Stimulated activated CD4-positive, alpha-beta T cell treated with anti-CD3 and anti-CD28 coated beads, TNF-alpha, amount 100 ng/mL, for 48 hours (primary cell): ENCODE measurements around the gene CHMP2A.
"Not testable (repeated sequence)": the region's sequence is repeated elsewhere in the genome, so short reads cannot be mapped to it uniquely, and the experiment has no call there.

Source experiments
- DNase-seq, 3 donors: peaks; one replicate each; pipeline ENCODE4 v3.0.0-alpha.2; 2020; ENCODE audit warnings: low read depth in 3 of 3

The CHMP2A gene

DNA sequence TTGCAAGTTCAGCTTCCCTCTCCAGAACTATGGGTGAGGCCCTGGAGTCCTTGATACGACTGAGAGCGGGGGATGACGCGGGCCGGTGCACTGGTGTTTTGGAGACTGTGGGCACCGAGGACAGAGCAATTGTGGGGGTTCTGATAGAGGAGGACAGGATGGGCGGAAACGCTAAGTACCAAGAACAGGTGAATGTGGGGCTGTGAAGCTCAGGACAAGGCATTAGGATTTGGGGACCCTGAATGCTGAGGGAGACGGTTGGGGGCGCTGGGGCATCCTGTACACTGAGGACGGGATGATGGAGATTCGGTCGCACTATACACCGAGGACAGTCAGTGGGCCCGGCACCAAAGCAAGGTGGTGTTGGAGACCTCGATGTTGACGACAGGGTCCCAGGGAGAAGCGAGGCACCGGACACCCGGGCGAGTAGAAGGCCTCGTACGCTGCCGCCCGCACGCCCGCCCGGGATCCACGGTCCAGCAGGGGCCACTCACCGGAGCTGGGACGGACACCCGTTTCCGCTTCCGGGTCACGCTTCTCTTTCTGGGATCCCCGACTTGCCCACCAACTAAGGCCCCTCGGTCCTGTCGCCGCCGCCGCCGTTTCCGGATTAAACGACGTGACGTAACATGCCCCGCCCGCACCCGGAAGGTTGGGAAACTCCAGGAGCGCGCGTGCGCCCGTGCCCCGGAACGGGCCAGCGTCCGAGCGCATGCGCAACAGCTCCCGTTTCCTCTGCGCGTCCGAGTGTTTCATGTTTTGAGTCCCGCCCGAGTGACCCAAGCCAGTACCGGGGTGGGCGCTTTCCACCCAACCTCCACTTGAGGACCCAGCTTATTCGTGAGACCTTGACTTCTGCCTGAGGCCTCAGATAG, at the start of gene CHMP2A:
Gene CHMP2A, minus strand, starts transcription at position 612 of the 875 bp plus-strand sequence. CDS start 893 bp downstream, outside the sequence.
- peak; percentile 97 to 98 (median 98) for DNase-seq

DNA sequence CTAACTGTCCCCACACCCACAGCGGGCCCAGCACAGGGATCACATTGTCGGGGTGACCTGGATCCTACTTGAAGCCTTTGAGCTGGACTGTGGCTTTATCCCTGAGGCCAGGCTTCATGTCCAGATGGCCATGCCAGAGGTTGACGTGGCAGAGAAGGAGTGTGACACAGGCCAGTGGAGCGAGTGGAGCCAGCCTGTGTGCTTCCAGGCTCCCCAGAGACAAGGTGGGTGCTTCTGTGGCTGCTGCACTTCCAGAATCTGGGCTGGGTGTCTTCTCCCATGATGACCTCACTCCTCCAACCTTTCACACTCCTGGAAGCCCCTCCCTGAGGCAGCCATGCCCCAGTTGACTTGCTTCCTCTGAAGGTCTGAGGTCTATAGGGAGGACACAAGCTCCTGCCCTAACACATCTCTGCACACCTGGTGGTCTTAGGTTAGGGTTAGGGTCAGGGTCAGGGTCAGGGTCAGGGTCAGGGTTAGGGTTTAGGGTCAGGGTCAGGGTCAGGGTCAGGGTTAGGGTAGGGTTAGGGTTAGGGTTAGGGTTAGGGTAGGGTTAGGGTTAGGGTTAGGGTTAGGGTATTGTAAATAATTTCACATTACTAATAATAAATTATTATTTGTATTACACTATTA, 31.3 kb upstream of the CHMP2A start:
- DNase-seq, result no peak

DNA sequence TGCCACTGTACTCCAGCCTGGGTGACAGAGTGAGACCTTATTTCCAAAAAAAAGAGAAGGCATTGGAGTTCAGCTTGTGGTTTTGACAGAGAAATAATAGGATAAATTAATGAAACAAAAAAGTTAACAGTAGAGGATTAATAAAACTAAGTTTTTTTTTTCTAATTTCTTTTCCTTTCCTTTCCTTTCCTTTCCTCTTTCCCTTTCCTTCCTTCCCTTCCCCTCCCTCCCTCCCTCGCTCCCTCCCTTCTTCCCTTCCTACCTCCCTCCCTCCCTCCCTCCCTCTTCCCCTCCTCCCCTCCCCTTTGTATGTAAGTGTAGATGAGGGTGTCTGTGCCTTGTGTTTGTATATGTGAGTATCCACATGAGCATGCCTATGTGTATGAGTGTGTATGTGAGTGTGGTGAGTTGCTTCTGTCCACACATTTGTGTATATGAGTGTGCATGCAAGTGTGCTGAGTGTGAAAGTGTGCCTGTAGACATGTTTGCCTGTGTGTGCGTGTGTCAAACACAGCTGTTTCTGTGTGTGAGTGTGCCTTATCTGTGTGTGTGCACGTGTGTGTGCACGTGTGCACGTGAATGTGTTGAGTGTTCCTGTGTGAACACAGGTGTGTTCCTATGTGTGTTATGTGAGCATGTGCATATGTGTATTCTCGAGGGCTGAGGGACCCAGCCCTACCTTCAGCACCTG, 30.7 kb upstream of the CHMP2A start:
- no peak for DNase-seq

GRCh38 chr19:58584498-58585441, 29.9 kb upstream of the CHMP2A start:
- no peak for DNase-seq

GRCh38 chr19:58582985-58583384, 28.1 kb upstream of the CHMP2A start:
- no peak for DNase-seq

DNA sequence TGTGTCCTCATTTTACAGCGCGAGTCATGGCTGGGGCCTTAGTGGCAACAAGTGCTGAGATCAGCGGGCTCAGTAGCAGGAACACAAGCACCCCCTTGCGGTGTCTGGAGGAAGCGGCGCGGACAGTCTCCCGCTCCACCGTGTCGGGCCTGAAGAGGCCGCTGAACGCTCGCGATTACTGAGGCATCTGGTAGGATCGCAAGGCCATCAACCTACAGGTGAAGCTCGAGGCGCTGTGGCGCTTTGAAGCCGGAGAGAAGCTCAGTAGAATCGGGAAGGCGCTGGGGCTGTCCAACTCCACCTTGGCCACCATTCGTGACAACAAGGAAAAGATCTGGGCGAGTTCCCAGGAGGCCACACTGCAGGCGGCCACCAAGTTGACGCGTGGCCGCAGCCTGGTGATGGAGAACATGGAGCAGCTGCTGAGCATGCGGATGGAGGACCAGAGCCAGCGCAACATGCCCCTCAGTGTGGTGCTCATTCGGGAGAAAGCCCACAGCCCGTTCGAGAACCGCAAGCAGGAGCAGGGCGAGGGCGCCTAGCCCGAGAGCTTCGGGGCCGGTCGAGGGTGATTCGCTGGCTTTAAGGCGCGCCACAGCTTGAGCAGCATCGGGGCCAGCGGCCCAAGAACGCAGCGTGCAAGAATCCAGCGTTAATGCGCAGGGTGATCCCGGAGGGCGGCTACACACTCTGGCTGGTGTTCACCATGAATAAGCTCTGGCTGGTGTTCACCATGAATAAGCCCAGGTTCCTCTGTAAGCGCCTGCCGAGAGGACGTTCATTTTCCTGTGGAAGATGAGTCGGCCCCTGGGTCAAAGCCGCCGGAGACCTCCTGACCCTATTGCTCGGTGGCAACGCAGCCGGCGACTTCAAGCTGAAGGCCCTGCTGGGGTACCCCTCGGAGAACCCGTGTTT, 26.6 kb upstream of the CHMP2A start:
- DNase-seq, result peak; percentile 84 to 86 (median 86)

DNA sequence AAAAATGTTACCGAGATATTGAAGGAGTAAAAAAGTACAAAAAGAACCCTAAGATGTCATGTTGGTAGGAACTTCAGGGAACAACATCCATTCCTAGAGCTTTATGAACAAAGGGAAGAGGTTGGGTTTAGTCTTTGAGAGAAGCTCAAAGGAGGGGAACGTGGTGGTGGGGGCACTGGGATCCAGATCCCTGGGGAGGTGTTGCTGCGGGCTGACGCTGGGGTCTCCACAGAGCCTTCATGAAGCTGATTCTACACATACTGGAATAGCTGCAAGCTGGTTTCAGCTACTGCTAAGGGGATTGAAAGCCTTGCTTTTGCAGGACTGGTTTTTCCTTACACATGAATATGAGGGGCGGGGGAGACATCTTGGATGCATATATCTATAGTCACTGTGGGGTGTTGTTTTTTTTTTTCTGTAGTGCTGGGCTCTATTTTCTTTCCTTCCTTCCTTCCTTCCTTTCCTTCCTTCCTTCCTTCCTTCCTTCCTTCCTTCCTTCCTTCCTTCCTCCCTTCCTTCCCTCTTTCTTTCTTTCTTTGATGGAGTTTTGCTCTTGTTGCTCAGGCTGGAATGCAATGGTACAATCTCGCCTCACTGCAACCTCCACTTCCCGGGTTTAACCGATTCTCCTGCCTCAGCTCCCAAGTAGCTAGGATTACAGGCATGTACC, 24.7 kb upstream of the CHMP2A start:
- no peak for DNase-seq

DNA sequence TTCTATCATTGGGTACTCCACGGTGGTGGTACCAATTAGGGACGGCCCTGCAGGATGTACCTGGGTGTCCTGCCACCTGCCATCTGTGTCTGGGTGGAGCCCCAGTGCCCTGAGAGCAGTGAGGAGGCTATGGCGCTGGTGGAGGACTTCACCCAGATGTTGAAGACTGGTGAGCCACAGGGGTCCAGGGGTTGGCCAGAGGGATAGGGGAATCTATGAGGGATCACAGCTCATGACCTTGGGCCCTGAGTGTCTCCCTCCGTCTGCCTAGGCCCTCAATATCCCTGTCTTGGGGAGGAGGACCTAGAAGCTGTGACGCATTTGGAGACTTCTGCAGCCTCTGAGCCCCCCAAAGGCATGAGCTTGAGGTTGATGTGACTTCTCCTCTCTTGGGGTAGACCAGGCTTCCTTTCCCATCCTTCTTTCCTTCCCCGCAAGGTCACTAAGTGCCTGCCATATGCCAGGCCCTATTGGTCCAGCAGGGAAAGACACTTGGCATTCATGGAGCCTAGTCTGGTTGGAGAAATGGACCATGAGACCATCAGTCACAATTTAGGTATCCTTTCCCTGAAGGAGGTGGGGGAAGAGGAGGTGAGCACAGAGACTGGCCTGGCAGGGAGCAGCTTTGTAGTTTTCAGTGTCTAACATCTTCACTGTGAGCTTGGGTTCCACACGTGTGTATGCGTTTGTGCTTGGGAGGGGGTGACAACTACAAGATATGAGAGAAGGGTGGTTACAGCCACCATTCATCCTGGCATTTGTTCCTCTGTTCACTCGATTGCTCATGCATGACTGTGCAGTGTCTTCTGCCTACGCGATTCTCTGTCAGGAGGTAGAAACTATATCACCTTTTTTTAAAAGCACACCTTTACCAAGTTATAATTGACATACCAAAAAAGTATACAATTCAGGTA, 23.4 kb upstream of the CHMP2A start:
- DNase-seq, result no peak

- DNase-seq, result not testable (repeated sequence)
Measured at GRCh38 chr19:58577581-58577980, 22.7 kb upstream of the CHMP2A start.

DNA sequence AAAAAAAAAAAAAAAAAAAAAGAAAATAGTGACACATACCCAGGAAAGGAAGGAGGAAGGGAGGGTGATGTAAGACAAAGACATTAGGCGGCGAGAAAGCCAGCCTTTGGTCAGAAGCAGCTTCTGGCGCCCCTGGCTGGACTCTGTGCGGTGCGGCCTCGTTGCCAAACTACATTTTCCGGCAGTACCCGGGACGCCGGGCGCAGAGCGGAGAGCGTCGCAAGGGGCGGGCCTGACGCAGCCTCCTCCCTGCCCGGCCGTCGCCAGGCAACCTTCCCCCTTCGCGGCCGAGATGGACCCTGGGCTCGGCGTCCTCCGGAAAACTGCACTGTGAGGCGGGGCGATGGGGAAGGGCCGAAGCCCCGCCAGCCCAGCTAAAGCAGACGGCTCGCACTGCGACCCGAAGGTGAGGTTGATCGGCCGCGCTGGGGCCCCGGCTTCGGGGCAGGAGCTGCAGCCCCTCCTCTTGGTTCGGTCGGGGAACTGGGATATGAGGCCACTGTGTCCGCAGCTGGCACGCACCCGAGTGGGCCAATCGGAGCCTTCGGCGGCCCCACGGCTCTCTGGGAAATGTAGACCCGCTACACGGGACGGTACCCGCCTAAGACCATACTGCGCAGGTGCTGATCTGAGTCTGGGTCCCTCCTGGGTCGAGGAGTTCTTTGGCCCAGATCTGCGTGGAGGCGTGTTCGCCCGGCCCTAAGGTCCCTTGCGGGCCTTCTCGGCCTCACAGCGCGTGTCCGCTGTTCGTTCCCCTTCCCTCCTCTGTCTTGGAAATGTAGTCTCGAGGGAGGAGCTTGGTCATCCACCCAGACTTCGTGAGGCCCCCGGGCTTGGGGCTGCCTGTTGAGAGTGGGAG, 20.5 kb upstream of the CHMP2A start:
- DNase-seq, result peak in 2 of 3 donors; percentile 68 to 77

GRCh38 chr19:58573658-58574164, 18.8 kb upstream of the CHMP2A start:
- DNase-seq, result no peak

DNA sequence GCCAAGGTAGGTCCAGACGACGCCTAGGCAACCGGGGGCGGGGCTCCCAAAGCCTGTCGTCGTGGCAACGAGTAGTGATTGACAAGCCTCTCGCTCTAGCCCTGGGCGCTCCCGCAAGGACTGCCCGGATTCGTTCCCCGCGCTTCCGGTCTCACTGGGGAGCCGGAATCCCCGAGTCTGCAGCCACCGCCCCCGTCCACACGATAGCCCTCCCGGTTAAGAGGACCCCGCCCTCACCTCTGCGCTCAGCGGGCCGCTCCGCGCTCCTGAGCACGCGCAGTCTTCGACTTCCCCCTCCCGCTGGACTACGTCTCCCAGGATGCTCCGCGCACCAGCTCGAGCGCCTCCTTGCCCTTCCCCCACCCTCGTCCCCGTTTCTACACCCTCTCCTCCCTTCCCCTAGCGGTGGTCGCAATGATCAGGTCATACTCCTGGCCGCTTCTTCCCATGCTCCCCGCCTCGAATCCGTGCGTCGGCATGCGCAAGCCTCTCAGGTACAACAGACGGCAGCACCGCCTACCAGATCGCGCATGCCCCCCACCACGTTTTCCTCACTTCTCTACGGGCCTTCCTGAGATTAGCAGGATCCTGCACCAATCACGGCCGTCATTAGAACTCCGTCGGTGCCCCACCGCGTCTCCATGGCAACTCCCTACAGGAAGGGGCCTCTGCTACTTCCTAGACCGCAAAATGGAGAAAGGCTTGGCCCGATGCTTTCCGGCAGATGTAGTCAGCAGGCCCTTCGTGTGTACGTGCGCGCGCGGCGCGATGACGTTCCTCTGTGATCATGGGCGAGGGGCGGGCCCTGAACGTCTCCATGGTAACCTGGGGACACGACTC, 18.1 kb upstream of the CHMP2A start, which contains the start of gene MZF1:
Gene MZF1, minus strand, starts transcription at position 518 of the 840 bp plus-strand sequence. CDS start 1,946 bp downstream, outside the sequence.
- peak; percentile 99 to 100 (median 99) for DNase-seq

GRCh38 chr19:58572026-58572817, 17.3 kb upstream of the CHMP2A start:
- no peak for DNase-seq

DNA sequence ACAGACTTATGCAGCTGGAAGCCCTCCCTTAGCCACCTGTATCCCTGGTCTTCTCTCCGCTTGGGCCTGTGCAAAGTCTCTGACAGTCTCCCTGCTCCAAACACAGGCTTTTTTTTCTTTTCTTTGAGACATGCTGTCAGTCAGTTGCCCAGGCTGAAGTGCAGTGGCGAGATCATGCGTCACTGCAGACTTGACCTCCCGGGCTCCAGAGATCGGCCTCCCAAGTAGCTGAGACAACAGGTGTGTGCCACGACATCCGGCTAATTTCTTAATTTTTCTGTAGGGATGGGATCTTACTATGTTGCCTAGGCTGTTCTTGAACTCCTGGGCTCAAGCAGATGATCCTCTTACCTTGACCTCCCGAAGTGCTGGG, 16.7 kb upstream of the CHMP2A start:
- DNase-seq, result no peak

GRCh38 chr19:58570770-58571574, 16.1 kb upstream of the CHMP2A start:
- DNase-seq, result no peak
